Stimulated activated CD4-positive, alpha-beta T cell treated with anti-CD3 and anti-CD28 coated beads, Interleukin-4, amount 100 ng/mL, for 4 hours (primary cell): ENCODE results near the gene DYNC1LI2.

Experiments used
- DNase-seq, 2 experiments: peaks; one replicate each; pipeline ENCODE4 v3.0.0-alpha.2; 2020

Gene DYNC1LI2

GRCh38 chr16:66735891-66736290, 15.5 kb downstream of the DYNC1LI2 start:
- no peak for DNase-seq

- no peak for DNase-seq
Observed at GRCh38 chr16:66731101-66731500, 20.3 kb downstream of the DYNC1LI2 start.

GRCh38 chr16:66728804-66729203, 22.6 kb downstream of the DYNC1LI2 start:
- no peak for DNase-seq

- no peak for DNase-seq
Observed at GRCh38 chr16:66728117-66728787, 23.2 kb downstream of the DYNC1LI2 start.

GRCh38 chr16:66720766-66721165, 30.6 kb downstream of the DYNC1LI2 start:
- no peak for DNase-seq

- no peak for DNase-seq
Observed at GRCh38 chr16:66719246-66719645, 32.2 kb downstream of the DYNC1LI2 start.

- DNase-seq: no peak
Observed at GRCh38 chr16:66717776-66718175, 33.6 kb downstream of the DYNC1LI2 start.

GRCh38 chr16:66717112-66717675, 34.2 kb downstream of the DYNC1LI2 start:
- DNase-seq: no peak

- DNase-seq: no peak
Observed at GRCh38 chr16:66714654-66715307, 36.6 kb downstream of the DYNC1LI2 start.

- DNase-seq: no peak
Observed at GRCh38 chr16:66714062-66714461, 37.3 kb downstream of the DYNC1LI2 start.

GRCh38 chr16:66713076-66713475, 38.3 kb downstream of the DYNC1LI2 start:
- no peak for DNase-seq

GRCh38 chr16:66712512-66712911, 38.9 kb downstream of the DYNC1LI2 start:
- DNase-seq: no peak

- DNase-seq: no peak
Observed at GRCh38 chr16:66711581-66711980, 39.8 kb downstream of the DYNC1LI2 start.

GRCh38 chr16:66706506-66706880, 44.9 kb downstream of the DYNC1LI2 start:
- no peak for DNase-seq

GRCh38 chr16:66705790-66706505, 45.5 kb downstream of the DYNC1LI2 start:
- DNase-seq: no peak

GRCh38 chr16:66703406-66704215, 47.8 kb downstream of the DYNC1LI2 start:
- DNase-seq: no peak

- DNase-seq: no peak
Observed at GRCh38 chr16:66701516-66701915, 49.9 kb downstream of the DYNC1LI2 start.

- no peak for DNase-seq
Observed at GRCh38 chr16:66701026-66701425, 50.4 kb downstream of the DYNC1LI2 start.

GRCh38 chr16:66699898-66700297, 51.5 kb downstream of the DYNC1LI2 start:
- DNase-seq: no peak

GRCh38 chr16:66698046-66698445, 53.4 kb downstream of the DYNC1LI2 start:
- no peak for DNase-seq

GRCh38 chr16:66696669-66697630, 54.5 kb downstream of the DYNC1LI2 start, which contains the start of gene CMTM4:
Gene CMTM4 (minus strand): TSS chr16:66696743. CDS start chr16:66696525, 218 bp downstream.
- peak; percentile 66 to 79 for DNase-seq
